Coronary artery (tissue), 2 donors: Measurements from ENCODE around the gene CEMIP.

Experiments
- DNase-seq: peaks from one replicate; pipeline ENCODE4 v3.0.0-alpha.2; 2017; ENCODE audit warnings: low spot score
- H3K27ac ChIP-seq, 2 donors: fragments of 200-600 bp; sonication (generic); one replicate each; pipeline ENCODE4 v1.5.1; 2016 to 2019
- H3K4me3 ChIP-seq: fragments of 200-600 bp; sonication (generic); 2 replicates; pipeline ENCODE4 v1.5.1; 2016; ENCODE audit warnings: mild to moderate bottlenecking, moderate library complexity
- TF ChIP-seq, protein P1 (sequence below): fragments of 200-600 bp; sonication (generic); IDR thresholded peaks from one replicate; pipeline ENCODE4 v1.5.1; 2019; ENCODE audit warnings: antibody characterized with exemption

The CEMIP gene

DNA sequence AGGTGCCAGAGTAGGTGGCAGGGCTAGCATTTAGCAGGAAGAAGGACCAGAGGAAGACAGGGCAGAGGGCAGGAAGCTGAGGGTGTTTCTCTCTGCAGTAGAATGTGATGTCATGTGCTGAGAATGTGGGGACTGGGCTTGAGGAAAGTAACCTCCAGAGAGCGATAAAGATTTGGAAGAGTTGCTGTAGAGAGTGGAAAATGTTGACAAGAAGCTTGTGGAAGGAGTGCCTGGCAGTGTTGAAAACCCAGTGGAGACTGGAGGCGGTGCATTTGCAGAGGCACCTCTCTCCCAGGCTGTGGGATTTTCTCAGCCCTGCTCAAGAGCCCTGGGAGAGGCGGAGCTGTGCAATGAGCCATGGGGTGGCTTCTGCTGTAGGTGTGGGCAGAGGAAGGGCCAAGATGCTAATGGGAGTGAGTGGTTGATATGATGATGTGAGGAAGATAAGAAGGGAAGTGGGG, 155.6 kb downstream of the CEMIP start:
- TF ChIP-seq, protein P1, sequence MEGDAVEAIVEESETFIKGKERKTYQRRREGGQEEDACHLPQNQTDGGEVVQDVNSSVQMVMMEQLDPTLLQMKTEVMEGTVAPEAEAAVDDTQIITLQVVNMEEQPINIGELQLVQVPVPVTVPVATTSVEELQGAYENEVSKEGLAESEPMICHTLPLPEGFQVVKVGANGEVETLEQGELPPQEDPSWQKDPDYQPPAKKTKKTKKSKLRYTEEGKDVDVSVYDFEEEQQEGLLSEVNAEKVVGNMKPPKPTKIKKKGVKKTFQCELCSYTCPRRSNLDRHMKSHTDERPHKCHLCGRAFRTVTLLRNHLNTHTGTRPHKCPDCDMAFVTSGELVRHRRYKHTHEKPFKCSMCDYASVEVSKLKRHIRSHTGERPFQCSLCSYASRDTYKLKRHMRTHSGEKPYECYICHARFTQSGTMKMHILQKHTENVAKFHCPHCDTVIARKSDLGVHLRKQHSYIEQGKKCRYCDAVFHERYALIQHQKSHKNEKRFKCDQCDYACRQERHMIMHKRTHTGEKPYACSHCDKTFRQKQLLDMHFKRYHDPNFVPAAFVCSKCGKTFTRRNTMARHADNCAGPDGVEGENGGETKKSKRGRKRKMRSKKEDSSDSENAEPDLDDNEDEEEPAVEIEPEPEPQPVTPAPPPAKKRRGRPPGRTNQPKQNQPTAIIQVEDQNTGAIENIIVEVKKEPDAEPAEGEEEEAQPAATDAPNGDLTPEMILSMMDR, result no peak
- no peak overlapping the region for H3K4me3 ChIP-seq
- no peak overlapping the region for H3K27ac ChIP-seq
- no peak for DNase-seq

DNA sequence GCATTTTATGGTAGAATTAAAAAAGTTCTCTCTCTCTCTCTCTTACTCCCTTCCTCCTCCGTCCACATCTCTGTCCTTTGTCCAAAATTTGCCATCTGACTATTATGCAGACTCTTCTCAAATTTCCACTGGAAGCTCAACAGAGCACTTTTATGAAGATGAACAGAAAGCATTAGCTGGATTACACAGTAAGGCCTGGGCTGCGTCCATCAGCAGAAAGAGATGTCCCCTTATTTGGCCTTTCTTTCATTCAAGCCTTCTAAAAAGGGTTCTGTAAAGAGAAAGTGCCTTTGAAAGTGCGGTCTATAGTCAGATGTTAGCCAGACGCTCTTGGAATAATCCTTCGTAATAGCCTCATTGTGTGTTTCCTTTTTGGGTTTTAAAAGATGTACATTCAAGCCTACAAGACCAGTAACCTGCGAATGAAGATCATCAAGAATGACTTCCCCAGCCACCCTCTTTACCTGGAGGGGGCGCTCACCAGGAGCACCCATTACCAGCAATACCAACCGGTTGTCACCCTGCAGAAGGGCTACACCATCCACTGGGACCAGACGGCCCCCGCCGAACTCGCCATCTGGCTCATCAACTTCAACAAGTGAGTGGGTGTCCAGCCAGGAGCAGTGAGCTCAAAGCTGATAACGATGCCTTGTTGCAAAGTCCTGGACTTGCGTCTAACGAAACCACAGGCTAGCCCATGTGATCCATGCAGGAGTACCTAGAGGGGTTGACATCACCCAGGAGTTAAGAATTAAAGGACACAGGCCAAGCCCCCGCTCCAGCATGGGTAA, 157.3 kb downstream of the CEMIP start:
- Histone ChIP-seq H3K4me3 (no peak overlapping the region), H3K27ac (no peak overlapping the region)
- TF ChIP-seq, protein P1, result no peak
- no peak for DNase-seq

DNA sequence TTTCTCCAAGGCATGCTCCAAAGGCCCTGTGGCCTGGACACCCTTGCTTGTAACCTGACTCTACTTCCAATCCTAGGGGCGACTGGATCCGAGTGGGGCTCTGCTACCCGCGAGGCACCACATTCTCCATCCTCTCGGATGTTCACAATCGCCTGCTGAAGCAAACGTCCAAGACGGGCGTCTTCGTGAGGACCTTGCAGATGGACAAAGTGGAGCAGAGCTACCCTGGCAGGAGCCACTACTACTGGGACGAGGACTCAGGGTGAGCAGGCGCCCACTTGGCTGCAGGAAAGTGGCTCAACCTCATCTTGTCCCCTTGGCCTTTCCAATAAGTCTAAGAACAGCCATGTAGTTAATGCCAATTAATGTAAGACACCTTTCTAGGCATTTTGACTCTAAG, 158.5 kb downstream of the CEMIP start:
- no peak overlapping the region for H3K27ac ChIP-seq
- H3K4me3 ChIP-seq, result no peak overlapping the region
- no peak for DNase-seq
- TF ChIP-seq, protein P1, result no peak

DNA sequence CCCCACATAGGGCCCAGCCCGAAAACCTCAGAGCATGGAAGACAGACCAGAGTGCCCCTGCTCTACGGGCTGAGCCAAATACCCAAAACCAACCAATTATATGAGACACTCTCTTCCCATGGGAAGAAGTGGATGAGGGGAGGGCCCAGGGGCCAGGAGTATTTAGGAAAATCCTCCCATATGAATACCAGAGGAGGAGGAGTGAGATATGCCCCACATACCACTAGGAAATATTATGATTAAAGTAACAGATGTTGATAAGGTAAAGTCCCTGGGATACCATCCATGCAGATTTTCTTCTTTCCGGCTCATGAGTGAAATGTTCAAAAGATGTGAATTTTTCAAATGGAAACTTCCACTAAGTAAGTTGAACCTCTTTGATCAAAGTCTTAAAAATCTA, 160.0 kb downstream of the CEMIP start:
- no peak overlapping the region for H3K27ac ChIP-seq
- no peak overlapping the region for H3K4me3 ChIP-seq
- TF ChIP-seq, protein P1, result no peak
- DNase-seq, result peak; percentile 68

DNA sequence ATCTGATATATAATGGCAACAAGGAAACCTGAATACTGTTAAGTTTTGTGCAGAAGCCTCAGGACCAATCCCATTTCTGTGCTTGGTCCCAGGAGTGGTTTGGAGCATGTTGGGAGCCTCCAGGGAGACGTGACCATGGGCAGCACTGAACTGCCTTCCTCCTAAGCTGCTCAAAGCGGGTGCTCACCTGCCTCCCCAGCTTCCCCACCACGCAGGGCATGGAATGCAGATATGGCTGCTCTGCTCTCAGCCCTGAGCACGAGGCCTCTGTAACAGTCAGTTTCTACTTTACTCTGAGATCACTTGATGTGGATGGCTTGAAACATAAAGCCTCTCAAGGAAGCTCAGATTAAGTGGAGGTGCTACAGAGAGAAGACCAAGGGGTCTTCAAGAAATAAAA, 161.2 kb downstream of the CEMIP start:
- TF ChIP-seq, protein P1, result no peak
- Histone ChIP-seq H3K4me3 (no peak overlapping the region), H3K27ac (no peak overlapping the region)
- DNase-seq, result peak; percentile 50

DNA sequence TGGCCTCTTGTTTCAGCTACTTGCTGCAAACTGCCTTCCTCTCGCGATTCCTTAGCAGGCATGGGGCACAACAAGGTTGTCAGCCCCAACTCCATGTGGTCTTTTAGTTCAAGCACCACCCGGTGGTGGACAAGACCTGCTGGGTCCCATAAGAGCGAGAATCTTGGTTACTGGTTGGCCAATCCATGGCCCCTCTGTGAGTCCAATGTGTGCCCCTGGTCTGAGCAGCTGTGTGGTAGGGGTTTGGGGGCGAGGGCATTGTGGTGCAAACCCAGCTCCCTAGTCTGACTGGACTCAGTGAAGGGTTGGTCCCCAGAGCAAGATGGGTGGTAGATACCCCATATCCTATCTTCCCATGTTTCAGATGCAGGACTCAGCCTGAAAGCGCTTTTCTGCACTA, 161.7 kb downstream of the CEMIP start:
- H3K27ac ChIP-seq, result no peak overlapping the region
- no peak overlapping the region for H3K4me3 ChIP-seq
- TF ChIP-seq, protein P1, result no peak
- peak; percentile 41 for DNase-seq

DNA sequence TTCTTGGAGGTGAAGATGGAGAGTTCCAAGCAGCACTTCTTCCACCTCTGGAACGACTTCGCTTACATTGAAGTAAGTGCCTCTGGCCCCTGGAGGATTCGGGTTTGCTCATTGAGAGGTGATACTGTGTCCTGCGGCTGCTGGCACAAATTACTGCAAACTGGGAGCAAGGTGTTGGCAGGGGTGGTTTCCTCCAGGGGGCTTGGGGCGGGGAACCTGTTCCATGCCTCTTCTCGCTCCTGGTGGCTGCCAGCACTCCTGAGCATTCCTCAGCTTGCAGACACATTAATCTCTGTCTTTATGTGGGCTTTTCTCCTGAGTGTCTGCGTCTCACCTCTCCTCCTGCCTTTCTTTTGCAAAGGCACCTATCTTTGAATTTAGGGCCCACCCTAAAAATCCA, 163.1 kb downstream of the CEMIP start:
- peak; percentile 61 for DNase-seq
- TF ChIP-seq, protein P1, result no peak
- no peak overlapping the region for H3K27ac ChIP-seq

More for the DNA sequence above, 163.1 kb downstream of the CEMIP start:
- no peak overlapping the region for H3K4me3 ChIP-seq
